ENCODE data around the gene MAPK8IP3. TPM values are rescaled to one million over a fixed set of nuclear protein-coding genes. Genes with fewer than 3 reads are reported as not detected.

MAPK8IP3 gene
- total RNA-seq, 1 donor from 2014 or later, result 44.9 TPM

DNA sequence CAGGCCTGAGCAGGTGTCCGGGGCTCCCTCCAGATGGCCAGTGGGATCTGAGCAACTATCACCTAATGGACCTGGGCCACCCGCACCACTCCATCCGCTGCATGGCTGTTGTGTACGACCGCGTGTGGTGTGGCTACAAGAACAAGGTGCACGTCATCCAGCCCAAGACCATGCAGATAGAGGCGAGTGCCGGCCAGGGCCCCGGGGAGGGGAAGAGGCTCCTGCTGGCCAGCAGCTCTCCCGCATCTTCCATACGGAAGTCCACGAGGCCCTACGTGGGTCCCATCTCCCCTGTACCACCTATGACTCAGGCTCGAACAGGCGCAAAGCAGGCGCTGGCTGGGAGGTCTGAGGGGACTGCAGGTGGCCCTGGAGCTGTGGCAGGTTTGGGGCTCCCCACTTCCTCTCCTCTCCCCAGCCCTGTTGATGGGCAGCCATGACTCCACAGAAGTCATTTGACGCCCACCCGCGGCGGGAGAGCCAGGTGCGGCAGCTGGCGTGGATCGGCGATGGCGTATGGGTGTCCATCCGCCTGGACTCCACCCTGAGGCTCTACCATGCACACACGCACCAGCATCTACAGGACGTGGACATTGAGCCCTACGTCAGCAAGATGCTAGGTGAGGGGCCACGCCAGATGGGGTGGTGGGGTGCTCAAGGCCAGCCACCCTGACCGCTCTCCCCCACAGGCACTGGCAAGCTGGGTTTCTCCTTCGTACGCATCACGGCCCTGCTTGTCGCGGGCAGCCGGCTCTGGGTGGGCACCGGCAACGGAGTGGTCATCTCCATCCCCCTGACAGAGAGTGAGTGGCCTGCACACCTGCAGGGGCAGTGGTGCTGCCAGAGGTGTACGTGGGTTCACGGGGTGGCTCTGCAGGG lies 61.4 kb downstream of the MAPK8IP3 start:
- intact Hi-C loops (cut with DNase I), result no loop called here
- Histone ChIP-seq H3K27ac (no peak overlapping the region), H3K4me1 (peaks cover 23% of the 10 kb centered on the region), H3K36me3 (peaks cover 0 to 59% of the 10 kb centered on the region in 2 donors), H3K27me3 (no peaks in the 10 kb centered on the region), H3K9me3 (no peaks in the 10 kb centered on the region), H3K4me3 (no peak overlapping the region)
- DNase-seq (ENCODE audit: extremely low spot score in 2 of 2), result no peak
- TF ChIP-seq POLR2AphosphoS5 (IDR thresholded peaks at IDR 0.05; ENCODE audit: insufficient read depth in 1 of 2, low read depth in 1 of 2), result no peak
- TF ChIP-seq, protein P1, sequence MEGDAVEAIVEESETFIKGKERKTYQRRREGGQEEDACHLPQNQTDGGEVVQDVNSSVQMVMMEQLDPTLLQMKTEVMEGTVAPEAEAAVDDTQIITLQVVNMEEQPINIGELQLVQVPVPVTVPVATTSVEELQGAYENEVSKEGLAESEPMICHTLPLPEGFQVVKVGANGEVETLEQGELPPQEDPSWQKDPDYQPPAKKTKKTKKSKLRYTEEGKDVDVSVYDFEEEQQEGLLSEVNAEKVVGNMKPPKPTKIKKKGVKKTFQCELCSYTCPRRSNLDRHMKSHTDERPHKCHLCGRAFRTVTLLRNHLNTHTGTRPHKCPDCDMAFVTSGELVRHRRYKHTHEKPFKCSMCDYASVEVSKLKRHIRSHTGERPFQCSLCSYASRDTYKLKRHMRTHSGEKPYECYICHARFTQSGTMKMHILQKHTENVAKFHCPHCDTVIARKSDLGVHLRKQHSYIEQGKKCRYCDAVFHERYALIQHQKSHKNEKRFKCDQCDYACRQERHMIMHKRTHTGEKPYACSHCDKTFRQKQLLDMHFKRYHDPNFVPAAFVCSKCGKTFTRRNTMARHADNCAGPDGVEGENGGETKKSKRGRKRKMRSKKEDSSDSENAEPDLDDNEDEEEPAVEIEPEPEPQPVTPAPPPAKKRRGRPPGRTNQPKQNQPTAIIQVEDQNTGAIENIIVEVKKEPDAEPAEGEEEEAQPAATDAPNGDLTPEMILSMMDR (IDR thresholded peaks at IDR 0.05), result no peak
- TF ChIP-seq POLR2A (IDR thresholded peaks at IDR 0.05), result no peak

DNA sequence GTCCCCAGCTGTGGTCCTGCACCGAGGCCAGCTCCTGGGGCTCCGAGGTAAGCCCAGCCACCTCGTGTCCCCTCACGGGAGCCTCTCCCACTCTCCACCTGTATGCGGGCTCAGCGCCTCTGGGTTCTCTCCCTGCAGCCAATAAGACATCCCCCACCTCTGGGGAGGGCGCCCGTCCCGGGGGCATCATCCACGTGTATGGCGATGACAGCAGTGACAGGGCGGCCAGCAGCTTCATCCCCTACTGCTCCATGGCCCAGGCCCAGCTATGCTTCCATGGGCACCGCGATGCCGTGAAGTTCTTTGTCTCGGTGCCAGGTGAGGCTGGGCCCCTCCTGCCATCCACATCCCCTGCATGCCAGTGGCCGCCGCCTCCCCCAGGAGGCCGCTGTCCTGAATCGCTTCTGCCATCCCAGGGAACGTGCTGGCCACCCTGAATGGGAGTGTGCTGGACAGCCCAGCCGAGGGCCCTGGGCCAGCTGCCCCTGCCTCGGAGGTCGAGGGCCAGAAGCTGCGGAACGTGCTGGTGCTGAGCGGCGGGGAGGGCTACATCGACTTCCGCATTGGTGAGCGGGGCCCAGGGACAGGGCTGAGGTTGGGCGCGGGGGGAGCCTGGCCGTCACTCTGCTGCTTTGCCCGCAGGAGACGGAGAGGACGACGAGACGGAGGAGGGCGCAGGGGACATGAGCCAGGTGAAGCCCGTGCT lies 62.2 kb downstream of the MAPK8IP3 start:
- no peaks in the 10 kb centered on the region for H3K9me3 ChIP-seq
- intact Hi-C loops (cut with DNase I), result no loop called here
- H3K4me1 ChIP-seq, result peaks cover 24% of the 10 kb centered on the region
- no peaks in the 10 kb centered on the region for H3K27me3 ChIP-seq
- H3K36me3 ChIP-seq, result peaks cover 0 to 50% of the 10 kb centered on the region in 2 donors
- TF ChIP-seq, protein P1 (IDR thresholded peaks at IDR 0.05), result no peak
- TF ChIP-seq POLR2A (IDR thresholded peaks at IDR 0.05), result no peak
- TF ChIP-seq POLR2AphosphoS5 (IDR thresholded peaks at IDR 0.05; ENCODE audit: insufficient read depth in 1 of 2, low read depth in 1 of 2), result no peak
- no peak overlapping the region for H3K27ac ChIP-seq
- DNase-seq (ENCODE audit: extremely low spot score in 2 of 2), result no peak
- no peak overlapping the region for H3K4me3 ChIP-seq

DNA sequence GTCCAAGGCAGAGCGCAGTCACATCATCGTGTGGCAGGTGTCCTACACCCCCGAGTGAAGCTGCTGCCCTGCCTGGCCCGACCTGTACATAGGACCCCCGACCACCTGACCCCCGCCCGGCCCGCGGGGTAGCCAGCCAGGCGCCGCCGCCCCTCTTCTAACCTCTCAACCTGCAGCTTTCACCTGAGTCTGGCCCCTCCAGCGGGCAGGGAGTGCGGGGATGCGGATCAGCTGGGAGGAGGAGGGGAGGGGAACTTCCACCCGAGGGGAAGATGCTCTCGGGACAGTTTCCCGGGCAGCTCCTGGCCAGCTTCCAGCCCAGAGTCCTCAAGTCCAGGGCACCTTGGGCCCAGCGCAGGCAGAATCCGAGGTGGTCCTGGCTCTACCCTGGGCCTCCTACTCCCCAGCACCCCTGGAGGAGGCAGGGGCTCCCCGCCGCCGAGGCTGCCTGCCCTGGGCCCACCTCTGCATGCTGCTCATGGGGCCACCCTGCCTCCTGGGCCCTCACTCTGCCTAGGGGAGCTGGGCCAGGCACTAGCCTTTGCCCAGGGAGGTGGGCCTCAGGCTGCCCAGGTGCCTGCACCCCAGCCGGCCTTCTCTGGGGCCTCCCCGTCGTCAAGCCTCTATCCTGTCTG lies 62.9 kb downstream of the MAPK8IP3 start:
- Histone ChIP-seq H3K4me1 (peaks cover 29% of the 10 kb centered on the region), H3K9me3 (no peaks in the 10 kb centered on the region), H3K27ac (no peak overlapping the region), H3K27me3 (no peaks in the 10 kb centered on the region), H3K36me3 (peaks cover 0 to 44% of the 10 kb centered on the region in 2 donors), H3K4me3 (no peak overlapping the region)
- intact Hi-C loops (cut with DNase I), result no loop called here
- no peak for DNase-seq (ENCODE audit: extremely low spot score in 2 of 2)
- TF ChIP-seq, protein P1 (IDR thresholded peaks at IDR 0.05), result no peak
- no peak for TF ChIP-seq POLR2A (IDR thresholded peaks at IDR 0.05)
- TF ChIP-seq POLR2AphosphoS5 (IDR thresholded peaks at IDR 0.05; ENCODE audit: insufficient read depth in 1 of 2, low read depth in 1 of 2), result no peak

DNA sequence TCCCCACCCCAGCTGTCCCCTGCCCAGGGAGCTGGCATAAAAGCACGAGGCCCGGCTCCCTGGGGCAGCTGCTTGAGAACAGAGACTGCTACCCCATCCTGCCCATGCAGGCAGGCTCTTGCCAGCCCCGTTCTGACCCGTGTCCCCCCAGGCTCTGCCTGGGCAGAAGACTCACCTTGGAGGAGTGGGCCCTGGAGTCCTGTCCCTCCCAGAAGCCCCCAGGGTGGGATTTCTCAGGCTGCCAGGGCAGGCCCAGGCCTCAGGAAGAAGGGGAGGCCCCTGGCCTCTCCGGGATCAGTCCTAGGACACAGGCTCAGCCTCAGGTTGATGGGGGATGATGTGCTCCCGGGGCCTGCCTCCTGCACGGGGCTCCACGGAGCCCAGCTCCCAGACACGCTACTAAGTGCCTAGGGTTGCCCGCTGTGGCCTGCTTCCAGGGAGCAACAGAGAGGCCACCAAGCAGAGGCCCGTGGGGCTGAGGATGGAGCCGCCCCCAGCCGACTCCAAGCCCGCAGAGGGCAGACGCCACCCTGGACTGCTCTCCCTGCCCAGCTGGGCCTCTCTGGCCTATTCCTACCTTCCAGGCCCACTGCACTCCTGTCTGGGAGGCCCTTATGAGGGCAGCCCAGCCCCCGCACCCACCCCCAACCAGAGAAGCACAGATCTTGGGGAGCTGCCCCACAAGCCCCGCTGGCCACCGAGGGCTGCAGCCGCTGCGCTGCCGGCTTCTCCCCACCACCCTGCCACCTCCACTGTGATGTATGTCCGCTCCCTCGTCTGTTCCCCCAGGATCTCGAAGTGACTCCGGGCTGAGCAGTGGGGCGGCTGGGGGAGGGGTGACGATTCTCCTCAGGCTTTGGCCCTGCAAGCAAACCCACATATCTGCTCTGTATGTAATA lies 63.7 kb downstream of the MAPK8IP3 start:
- peak overlapping the region in 1 of 2 donors; percentile 82 for H3K4me3 ChIP-seq
- H3K4me1 ChIP-seq, result peaks cover 37% of the 10 kb centered on the region
- TF ChIP-seq POLR2AphosphoS5 (IDR thresholded peaks at IDR 0.05; ENCODE audit: insufficient read depth in 1 of 2, low read depth in 1 of 2) (no peak), POLR2A (IDR thresholded peaks at IDR 0.05) (no peak)
- TF ChIP-seq, protein P1 (IDR thresholded peaks at IDR 0.05), result no peak
- no peak for DNase-seq (ENCODE audit: extremely low spot score in 2 of 2)
- H3K27ac ChIP-seq, result peak overlapping the region; percentile 90
- intact Hi-C loops (cut with DNase I), result loop anchor here (5.0 kb wide), 1 partner anchor 62 kb away; the partner anchor contains the start of gene MAPK8IP3
- no peaks in the 10 kb centered on the region for H3K9me3 ChIP-seq
- peaks cover 0 to 36% of the 10 kb centered on the region in 2 donors for H3K36me3 ChIP-seq
- no peaks in the 10 kb centered on the region for H3K27me3 ChIP-seq
